BJ (cell line): Measurements from ENCODE around the gene FAM174C. TPM values are rescaled to one million over a fixed set of nuclear protein-coding genes. Genes with fewer than 3 reads are reported as not detected.
A peak's percentile ranks its signal among the peaks of the same experiment; 100 is the strongest.

ENCODE experiments used
- CTCF ChIA-PET: fragments of 350-600 bp; formaldehyde crosslinking; extraction: SDS; loops from one replicate; lab custom pipeline; 2021; ENCODE audit warnings: antibody characterized with exemption, inconsistent platforms; lab: Yijun Ruan, JAX
- POLR2A ChIA-PET: fragments of 300-600 bp; sonication (Branson Sonifier 250); formaldehyde crosslinking; extraction: SDS; loops from one replicate; lab custom pipeline; 2021; ENCODE audit warnings: antibody characterized with exemption; lab: Charles Lee
- DNase-seq: peaks from one replicate; pipeline ENCODE4 v3.0.0-alpha.2; 2011; ENCODE audit warnings: low read depth
- H3K27me3 ChIP-seq: 2 replicates; pipeline ENCODE4 v1.6.0; 2011; ENCODE audit warnings: low read length; ENCODE audit not compliant: control insufficient read depth, insufficient read depth
- H3K36me3 ChIP-seq: 2 replicates; pipeline ENCODE4 v1.5.1; 2011; ENCODE audit warnings: low read length; ENCODE audit not compliant: control insufficient read depth, insufficient read depth
- H3K4me3 ChIP-seq: 2 replicates; pipeline ENCODE4 v1.5.1; 2011; ENCODE audit warnings: low read depth, mild to moderate bottlenecking, control low read depth, low read length
- polyA plus RNA-seq: library from polyadenylated mRNA; depleted of rRNA; stranded (reverse); fragments of >200 nt; gene quantifications from 2 replicates; pipeline ENCODE4 v1.2.3, GENCODE V29; 2011
- TF ChIP-seq, protein P1 (sequence below): IDR thresholded peaks from 2 replicates; pipeline ENCODE4 v1.5.1; 2011; ENCODE audit warnings: low read depth, mild to moderate bottlenecking, control low read depth, inconsistent platforms, low read length, moderate library complexity; ENCODE audit not compliant: insufficient read depth

Gene FAM174C
- polyA plus RNA-seq, 1 experiment, result 37.5 TPM

DNA sequence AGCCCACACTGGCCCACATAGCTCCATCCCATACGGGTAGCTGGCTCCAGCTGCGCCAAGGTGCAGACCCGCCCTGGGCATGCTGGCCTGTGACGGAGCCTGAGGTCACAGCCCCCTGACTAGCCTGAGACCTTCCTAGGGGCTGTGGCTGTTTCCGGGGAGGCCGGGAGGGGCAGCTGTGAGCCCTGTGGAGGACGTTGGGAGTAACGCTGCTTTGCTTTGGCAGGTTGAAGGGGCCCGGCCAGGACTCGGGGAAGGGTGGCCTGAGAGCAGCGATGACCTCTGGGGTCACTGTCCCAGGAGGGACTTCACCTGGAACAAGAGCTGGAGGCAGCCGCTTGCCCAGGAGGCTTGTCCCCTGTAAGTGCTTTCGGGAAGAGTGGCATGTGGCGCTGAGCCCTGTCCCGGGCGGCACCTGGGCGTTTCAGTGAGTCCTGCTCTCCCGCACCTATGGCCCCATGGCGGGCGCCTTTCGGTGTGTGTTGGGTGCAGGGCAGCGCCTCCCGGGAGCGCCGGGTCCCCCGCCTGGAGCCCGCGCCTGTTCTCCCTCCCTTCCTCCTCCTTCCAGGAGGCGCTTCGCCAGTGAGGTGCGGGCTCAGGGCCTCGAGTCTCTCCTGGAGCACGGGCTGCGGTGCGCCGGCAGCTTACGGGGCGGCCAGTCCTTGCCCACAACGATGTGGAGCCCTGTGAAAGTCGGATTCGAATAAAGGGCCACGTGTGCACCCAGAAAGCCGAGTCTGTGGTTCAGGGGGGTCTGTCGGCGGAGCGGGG, 1.1 kb upstream of the FAM174C start:
- ChIA-PET CTCF (interaction anchor here (6.2 kb wide), 1 partner anchor 31 kb away, joined by 46 read pairs; no protein-coding TSS in a partner anchor), POLR2A (no interaction called here)
- Histone ChIP-seq H3K4me3 (peak overlapping the region; percentile 75; the same call in 1 of the 2 replicates), H3K27me3 (no peaks in the 10 kb centered on the region), H3K36me3 (peaks cover 43% of the 10 kb centered on the region)
- TF ChIP-seq, protein P1, sequence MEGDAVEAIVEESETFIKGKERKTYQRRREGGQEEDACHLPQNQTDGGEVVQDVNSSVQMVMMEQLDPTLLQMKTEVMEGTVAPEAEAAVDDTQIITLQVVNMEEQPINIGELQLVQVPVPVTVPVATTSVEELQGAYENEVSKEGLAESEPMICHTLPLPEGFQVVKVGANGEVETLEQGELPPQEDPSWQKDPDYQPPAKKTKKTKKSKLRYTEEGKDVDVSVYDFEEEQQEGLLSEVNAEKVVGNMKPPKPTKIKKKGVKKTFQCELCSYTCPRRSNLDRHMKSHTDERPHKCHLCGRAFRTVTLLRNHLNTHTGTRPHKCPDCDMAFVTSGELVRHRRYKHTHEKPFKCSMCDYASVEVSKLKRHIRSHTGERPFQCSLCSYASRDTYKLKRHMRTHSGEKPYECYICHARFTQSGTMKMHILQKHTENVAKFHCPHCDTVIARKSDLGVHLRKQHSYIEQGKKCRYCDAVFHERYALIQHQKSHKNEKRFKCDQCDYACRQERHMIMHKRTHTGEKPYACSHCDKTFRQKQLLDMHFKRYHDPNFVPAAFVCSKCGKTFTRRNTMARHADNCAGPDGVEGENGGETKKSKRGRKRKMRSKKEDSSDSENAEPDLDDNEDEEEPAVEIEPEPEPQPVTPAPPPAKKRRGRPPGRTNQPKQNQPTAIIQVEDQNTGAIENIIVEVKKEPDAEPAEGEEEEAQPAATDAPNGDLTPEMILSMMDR, result no peak
- no peak for DNase-seq

DNA sequence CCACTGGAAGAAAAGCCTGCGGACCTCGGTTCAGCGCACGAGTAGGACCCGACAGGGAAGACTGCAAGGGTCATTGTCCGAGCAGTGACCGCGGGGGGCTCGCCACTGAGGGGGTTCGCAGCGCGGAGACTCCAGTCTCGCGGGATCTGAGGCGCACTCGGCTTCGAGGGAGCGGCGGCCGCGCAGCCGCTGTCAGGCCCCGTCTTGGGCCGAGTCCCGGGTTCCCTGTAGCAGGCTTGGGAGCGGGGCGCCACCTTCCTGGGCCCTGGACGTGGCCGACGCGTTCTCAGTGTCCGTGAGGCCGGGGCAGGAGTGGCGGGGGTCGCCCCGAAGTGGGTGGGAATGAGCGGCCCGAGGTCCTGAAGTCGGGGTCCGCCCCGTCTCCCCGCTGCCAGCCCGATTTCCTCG, 474 bp upstream of the FAM174C start:
- Histone ChIP-seq H3K36me3 (peaks cover 43% of the 10 kb centered on the region), H3K27me3 (no peaks in the 10 kb centered on the region), H3K4me3 (peak overlapping the region; percentile 75)
- ChIA-PET POLR2A (interaction anchor here (0.6 kb wide), 1 partner anchor 31 kb away, joined by 3 read pairs; no protein-coding TSS in a partner anchor), CTCF (interaction anchor here (1.0 to 6.2 kb wide), 4 partner anchors 8 to 31 kb away, joined by 3 to 46 read pairs (median 5); no protein-coding TSS in a partner anchor)
- TF ChIP-seq, protein P1, result no peak
- DNase-seq, result no peak

DNA sequence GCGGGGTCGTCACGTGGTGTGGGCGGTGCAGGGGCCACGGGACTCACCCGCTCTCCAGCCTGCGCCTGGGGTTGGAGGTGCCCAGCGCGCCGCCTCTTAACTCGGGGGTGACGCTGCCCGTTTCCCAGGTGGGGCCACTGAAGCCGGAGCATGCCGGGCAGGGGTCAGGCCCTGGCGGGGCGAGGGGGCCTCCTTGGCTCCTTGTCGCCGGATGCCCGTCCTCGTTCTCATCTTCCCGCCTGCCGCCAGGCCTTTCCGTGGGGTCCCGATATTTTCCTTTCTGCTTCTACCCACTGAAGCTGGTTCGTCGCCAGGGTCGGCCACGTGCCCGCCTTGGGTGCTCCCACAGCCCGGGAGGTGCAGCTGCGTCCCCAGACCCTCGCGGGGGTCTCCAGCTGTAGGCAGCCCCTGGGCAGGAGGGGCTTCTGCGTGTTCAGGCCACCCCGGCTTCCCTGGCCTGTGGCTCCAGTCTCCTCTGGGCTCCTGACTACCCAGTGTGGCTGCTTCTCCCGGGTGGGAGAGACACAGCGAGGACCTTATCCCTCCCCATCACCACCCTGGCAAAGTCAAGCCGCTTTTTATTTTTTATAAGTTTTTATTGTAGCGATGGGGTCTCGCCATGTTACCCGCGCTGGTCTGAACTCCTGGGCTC, 772 bp downstream of the FAM174C start:
- Histone ChIP-seq H3K27me3 (no peaks in the 10 kb centered on the region), H3K4me3 (peak overlapping the region; percentile 75), H3K36me3 (peaks cover 39% of the 10 kb centered on the region)
- ChIA-PET CTCF (interaction anchor here (1.5 to 6.2 kb wide), 2 partner anchors 10 to 32 kb away, joined by 7 to 46 read pairs; no protein-coding TSS in a partner anchor), POLR2A (no interaction called here)
- no peak for DNase-seq
- TF ChIP-seq, protein P1, result no peak

DNA sequence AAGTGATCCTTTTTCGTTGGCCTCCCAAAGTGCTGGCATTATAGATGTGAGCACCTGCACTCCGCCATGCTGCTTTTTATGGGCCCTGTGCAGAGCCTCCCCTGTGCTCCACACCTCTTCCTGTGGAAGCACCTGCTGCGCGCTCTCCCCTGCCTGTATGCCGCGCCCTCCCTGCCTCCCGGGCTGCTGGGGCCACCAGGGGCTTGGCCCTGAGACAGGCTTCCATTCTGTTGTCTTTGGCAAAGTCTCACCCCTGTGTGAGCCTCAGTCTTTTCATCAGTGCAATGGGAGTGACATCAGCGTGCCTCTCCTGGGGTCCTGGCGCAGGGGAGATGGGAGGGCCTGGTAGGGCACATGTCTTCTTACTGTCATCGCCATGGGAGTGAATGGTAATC, 1.3 kb downstream of the FAM174C start:
- peaks cover 35% of the 10 kb centered on the region for H3K36me3 ChIP-seq
- DNase-seq, result no peak
- no peaks in the 10 kb centered on the region for H3K27me3 ChIP-seq
- no peak overlapping the region; the same call in 1 of the 2 replicates for H3K4me3 ChIP-seq
- TF ChIP-seq, protein P1, result no peak
- CTCF ChIA-PET, result interaction anchor here (6.2 kb wide), 1 partner anchor 33 kb away, joined by 46 read pairs; no protein-coding TSS in a partner anchor
- POLR2A ChIA-PET, result interaction anchor here (0.7 kb wide), 1 partner anchor 24 kb away, joined by 3 read pairs; no protein-coding TSS in a partner anchor

DNA sequence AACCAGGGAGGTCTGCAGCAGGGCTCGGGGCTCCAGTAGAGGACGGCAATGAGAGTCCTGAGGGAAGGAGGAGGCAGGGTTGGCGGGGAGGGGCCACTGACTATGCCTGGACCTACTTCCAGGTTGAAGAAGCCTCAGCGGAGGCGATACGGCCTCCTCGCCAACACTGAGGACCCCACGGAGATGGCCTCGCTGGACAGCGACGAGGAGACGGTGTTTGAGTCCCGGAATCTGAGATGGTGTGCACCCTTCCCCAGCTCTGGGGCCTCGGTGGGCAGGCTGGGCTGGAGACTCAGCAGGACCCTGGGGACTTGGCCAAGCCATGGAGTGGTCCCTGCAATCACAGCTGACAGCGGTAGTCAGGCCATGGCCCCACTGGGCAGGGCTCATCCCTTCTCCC, 1.7 kb downstream of the FAM174C start:
- TF ChIP-seq, protein P1, result no peak
- no peaks in the 10 kb centered on the region for H3K27me3 ChIP-seq
- POLR2A ChIA-PET, result interaction anchor here (0.7 kb wide), 1 partner anchor 24 kb away, joined by 3 read pairs; no protein-coding TSS in a partner anchor
- peaks cover 31% of the 10 kb centered on the region for H3K36me3 ChIP-seq
- no peak overlapping the region for H3K4me3 ChIP-seq
- no peak for DNase-seq
- CTCF ChIA-PET, result interaction anchor here (1.0 to 3.3 kb wide), 2 partner anchors 9 to 33 kb away, joined by 6 to 12 read pairs; no protein-coding TSS in a partner anchor
